ENCODE measurements around the gene TAF11L2. TPM values are rescaled to one million over a fixed set of nuclear protein-coding genes. Genes with fewer than 3 reads are reported as not detected.

TAF11L2 gene
- total RNA-seq = not detected in 2 replicates

GRCh38 chr5:17497931-17498330 is at the start of gene TAF11L2:
TSS of gene TAF11L2 (plus strand) at chr5:17498231.

GRCh38 chr5:17518067-17518466 is 20.0 kb downstream of the TAF11L2 start, which contains the start of gene TAF11L3:
TSS of gene TAF11L3 (plus strand) at chr5:17518367.

GRCh38 chr5:17521501-17521900 is 23.5 kb downstream of the TAF11L2 start, which contains the start of gene TAF11L4:
TSS of gene TAF11L4 (plus strand) at chr5:17521801.

GRCh38 chr5:17524935-17525334 is 26.9 kb downstream of the TAF11L2 start, which contains the start of gene TAF11L5:
TSS of gene TAF11L5 (plus strand) at chr5:17525235.

GRCh38 chr5:17528369-17528768 is 30.3 kb downstream of the TAF11L2 start, which contains the start of gene TAF11L6:
TSS of gene TAF11L6 (plus strand) at chr5:17528669.

Small RNA genes within 50 kb of the gene (small RNA-seq; reads per million reads assigned to genes)
- gene AC106774.3 = not detected

Other genes with a start within 250 kb of the TAF11L2 start
- gene TAF11L3, start 20.1 kb downstream of the TAF11L2 start, total RNA-seq = not detected in 2 replicates
- gene TAF11L4, start 23.6 kb downstream of the TAF11L2 start, total RNA-seq = not detected in 2 replicates
- 0.39 TPM in 1 of 2 replicates, not detected in the other for gene TAF11L5, start 27.0 kb downstream of the TAF11L2 start, total RNA-seq
- not detected in 2 replicates for gene TAF11L6, start 30.4 kb downstream of the TAF11L2 start, total RNA-seq
- 0.39 TPM in 1 of 2 replicates, not detected in the other for gene TAF11L7, start 87.5 kb downstream of the TAF11L2 start, total RNA-seq
- not detected in 2 replicates for gene TAF11L8, start 92.7 kb downstream of the TAF11L2 start, total RNA-seq
- 0.39 TPM in 1 of 2 replicates, not detected in the other for gene TAF11L9, start 96.2 kb downstream of the TAF11L2 start, total RNA-seq
- gene TAF11L10, start 99.6 kb downstream of the TAF11L2 start, total RNA-seq = 0.39 TPM in 1 of 2 replicates, not detected in the other
- gene TAF11L11, start 106.0 kb downstream of the TAF11L2 start, total RNA-seq = not detected in 2 replicates
- gene TAF11L12, start 112.2 kb downstream of the TAF11L2 start, total RNA-seq = not detected in 2 replicates
- not detected in 2 replicates for gene TAF11L13, start 133.9 kb downstream of the TAF11L2 start, total RNA-seq
- not detected in 2 replicates for gene TAF11L14, start 136.2 kb downstream of the TAF11L2 start, total RNA-seq

All from placental epithelial cell (primary cell).